Memory B cell (primary cell): Measurements from ENCODE around the gene LSS.

Experiments used
- ATAC-seq: fragments of 150-1000 bp; cut with Tn5 transposase; 2 replicates; pipeline ENCODE4 v1.10.0; 2021; ENCODE audit warnings: low read depth, mild to moderate bottlenecking, moderate library complexity
- DNase-seq, 2 donors: peaks; one replicate each; pipeline ENCODE4 v3.0.0; 2022; ENCODE audit warnings: low spot score in 2 of 2
- H3K27ac Mint-ChIP-seq: one replicate; pipeline ENCODE4 v1.8.0; 2022; ENCODE audit warnings: mild to moderate bottlenecking, moderate library complexity, mixed read lengths
- H3K27me3 Mint-ChIP-seq: one replicate; pipeline ENCODE4 v1.8.0; 2022; ENCODE audit warnings: mixed read lengths
- H3K36me3 Mint-ChIP-seq: one replicate; pipeline ENCODE4 v1.8.0; 2022; ENCODE audit warnings: mild to moderate bottlenecking, mixed read lengths
- H3K4me1 Mint-ChIP-seq: one replicate; pipeline ENCODE4 v1.8.0; 2022; ENCODE audit warnings: mixed read lengths
- H3K4me3 Mint-ChIP-seq: one replicate; pipeline ENCODE4 v1.8.0; 2022; ENCODE audit warnings: mild to moderate bottlenecking, moderate library complexity, mixed read lengths
- H3K9me3 Mint-ChIP-seq: one replicate; pipeline ENCODE4 v1.8.0; 2022; ENCODE audit warnings: mixed read lengths

LSS gene

DNA sequence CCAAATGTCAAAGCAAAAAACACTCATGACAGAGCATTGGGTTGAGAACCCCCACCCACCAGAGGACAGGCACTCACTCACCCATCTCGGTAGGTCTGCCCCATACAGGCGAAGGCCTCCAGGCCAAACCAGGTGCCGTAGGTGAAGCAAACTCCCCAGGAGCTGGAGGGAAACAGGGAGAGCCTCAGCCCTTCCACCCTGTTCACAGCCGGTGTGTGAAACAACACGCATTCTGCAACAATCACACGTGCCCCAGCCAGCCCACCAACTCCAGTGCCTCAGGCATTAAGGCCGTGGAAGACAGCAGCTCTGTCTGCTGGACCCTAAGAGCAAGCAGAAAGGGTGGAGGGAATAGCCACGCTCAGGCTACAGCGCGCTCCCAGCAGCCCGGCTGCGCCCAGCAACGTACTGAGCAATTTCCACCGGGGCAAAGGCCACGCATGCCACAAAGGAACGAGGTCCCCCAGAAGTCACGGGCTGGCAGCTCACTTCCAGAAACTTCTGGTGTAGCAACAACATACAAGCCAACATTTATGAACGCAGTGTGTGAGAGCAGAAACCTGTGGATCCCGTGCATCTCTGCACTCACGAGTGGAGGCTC lies 32.9 kb downstream of the LSS start:
- Mint-ChIP-seq H3K27ac (no peak overlapping the region), H3K4me1 (no peaks in the 10 kb centered on the region), H3K4me3 (no peak overlapping the region), H3K9me3 (no peaks in the 10 kb centered on the region), H3K27me3 (no peaks in the 10 kb centered on the region), H3K36me3 (peaks cover 32% of the 10 kb centered on the region)
- no peak for DNase-seq
- ATAC-seq = no peak

DNA sequence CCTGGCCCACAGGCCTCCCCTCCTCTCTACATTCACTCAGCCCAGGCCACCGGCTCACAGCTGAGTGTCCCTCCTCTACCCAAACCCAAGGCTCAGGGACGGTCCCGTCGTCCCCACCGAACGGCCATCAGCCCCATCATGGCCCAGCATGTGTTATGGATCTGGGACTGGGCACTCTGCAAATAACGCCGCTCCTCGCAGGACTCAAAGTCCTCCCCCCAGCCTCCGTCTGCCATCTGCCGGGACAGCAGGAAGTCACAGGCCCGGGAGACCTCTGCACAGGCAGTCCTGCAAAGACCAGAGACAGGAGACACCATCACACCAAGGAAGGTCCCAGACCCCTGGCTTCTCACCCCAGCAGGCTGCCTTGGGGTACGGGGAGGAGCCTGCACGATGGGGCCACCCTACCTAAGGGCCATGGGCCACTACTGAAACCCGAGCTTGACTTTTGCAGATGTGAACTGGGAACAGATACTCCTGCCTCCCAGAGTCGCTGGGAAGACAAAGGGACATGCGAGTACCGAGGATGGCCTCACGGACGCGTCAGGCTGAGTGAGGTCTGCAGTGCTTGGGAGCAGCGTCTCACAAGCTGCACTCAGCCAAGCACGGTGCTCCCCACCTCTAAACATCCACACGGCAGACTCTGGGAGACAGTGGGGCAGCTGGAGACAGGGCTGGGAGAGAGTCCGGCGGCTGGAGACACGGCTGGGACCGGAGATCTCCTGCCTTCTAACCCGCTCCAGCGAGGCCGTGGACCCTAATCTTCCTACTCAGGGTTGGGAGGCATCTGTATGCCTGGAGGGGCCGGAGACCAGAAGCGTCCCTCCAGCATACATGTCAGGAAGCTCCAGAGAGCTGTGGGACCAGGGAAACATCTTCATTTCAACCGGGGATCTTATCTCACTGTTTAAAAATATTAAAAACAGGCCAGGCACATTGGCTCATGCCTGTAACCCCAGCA lies 33.9 kb downstream of the LSS start:
- no peak overlapping the region for H3K27ac Mint-ChIP-seq
- no peaks in the 10 kb centered on the region for H3K27me3 Mint-ChIP-seq
- DNase-seq (no peak), ATAC-seq (no peak)
- peaks cover 26% of the 10 kb centered on the region for H3K36me3 Mint-ChIP-seq
- no peaks in the 10 kb centered on the region for H3K9me3 Mint-ChIP-seq
- H3K4me1 Mint-ChIP-seq = no peaks in the 10 kb centered on the region
- H3K4me3 Mint-ChIP-seq = no peak overlapping the region

DNA sequence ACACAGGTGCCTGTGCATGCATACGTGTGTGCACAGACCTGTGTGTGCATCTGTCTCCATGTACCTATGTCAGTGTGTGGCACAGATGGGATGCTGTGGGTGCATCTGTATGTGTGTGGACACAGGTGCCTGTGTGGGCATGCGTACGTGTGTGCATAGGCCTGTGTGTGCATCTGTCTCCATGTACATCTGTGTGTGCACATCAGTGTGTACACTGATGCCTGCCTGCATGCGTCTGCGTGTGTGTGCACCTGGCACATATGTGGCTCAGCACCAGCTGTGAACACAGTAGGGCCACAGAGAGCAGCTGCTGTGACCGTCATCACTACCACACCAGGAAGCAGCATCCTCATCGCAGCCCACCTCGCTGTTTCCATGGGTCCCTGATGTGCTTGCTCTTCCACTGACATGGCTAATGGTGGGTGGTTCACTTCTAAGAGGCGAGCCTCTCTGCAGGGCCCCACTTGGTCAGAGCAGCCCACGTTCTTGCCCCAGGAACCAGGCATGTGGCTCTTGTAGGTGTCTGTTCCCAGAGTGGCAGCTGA lies 34.7 kb downstream of the LSS start:
- no peaks in the 10 kb centered on the region for H3K9me3 Mint-ChIP-seq
- H3K27me3 Mint-ChIP-seq = no peaks in the 10 kb centered on the region
- no peak overlapping the region for H3K4me3 Mint-ChIP-seq
- ATAC-seq (no peak), DNase-seq (no peak)
- peaks cover 19% of the 10 kb centered on the region for H3K36me3 Mint-ChIP-seq
- H3K27ac Mint-ChIP-seq = no peak overlapping the region
- H3K4me1 Mint-ChIP-seq = no peaks in the 10 kb centered on the region

DNA sequence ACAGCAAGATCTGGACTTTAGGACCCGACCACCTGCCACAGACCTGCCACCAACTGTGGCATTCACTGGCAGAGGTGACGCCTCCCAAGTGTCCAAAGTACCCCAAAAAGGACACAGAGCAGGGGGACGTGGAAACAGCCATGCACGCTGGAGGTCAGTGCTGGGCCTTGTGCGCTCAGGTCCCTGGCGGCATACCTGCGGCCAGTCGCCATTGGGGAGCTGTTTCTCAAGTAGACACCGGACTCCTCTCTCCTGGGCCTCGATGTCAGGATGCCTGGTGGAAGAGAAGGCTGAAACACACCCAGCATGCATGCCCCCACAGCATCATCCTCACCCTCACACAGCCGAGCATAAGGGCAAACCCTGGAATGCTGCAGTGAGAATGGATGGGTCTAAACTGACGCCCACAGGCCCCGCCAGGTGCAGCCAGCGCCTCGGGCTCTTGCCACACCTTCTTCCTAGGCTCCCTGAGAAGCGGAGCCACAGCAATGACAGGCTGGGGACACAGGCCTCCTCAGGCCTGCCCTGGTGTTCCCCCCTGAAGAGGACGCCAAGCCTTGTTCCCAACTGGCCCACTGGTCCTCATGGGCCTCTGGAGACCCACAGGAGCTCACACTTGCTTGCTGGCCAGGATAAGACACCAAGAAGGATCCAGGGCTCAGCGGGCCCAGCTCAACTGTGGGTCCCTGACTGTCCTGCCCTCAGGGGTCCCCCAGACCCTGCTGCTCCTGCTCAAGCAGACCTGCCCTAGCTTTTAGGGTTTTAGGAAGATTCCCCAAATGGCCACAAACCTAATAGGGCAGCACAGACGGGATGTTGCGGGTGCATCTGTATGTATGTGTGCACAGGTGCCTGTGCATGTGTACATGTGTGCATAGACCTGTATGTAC lies 36.6 kb downstream of the LSS start:
- DNase-seq (no peak), ATAC-seq (no peak)
- Mint-ChIP-seq H3K27me3 (no peaks in the 10 kb centered on the region), H3K9me3 (no peaks in the 10 kb centered on the region), H3K4me1 (no peaks in the 10 kb centered on the region), H3K4me3 (no peak overlapping the region), H3K27ac (no peak overlapping the region), H3K36me3 (peaks cover 11% of the 10 kb centered on the region)

DNA sequence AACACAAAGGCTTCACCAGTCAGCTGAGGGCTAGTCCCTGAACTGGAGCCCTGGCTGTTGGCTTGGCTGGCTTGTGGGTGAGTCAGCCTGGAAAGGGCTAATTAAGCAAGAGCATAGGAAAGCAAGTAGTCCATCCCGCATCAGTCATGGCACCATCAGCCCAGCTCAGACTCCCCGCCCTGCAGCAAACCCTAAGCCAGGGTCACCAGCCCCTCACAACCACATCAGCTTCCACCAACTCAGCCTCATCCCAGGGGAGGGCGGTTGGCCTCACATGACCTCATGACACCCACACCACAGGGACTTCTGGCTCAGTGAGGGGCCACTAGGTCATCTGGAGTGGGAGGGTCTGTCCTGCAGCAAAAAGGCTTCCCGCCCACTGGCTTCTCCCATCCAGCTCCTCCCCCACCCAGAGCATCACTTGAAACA lies 37.3 kb downstream of the LSS start:
- no peak overlapping the region for H3K4me3 Mint-ChIP-seq
- H3K27me3 Mint-ChIP-seq = no peaks in the 10 kb centered on the region
- H3K27ac Mint-ChIP-seq = no peak overlapping the region
- H3K4me1 Mint-ChIP-seq = no peaks in the 10 kb centered on the region
- peaks cover 7% of the 10 kb centered on the region for H3K36me3 Mint-ChIP-seq
- DNase-seq (no peak), ATAC-seq (no peak)
- H3K9me3 Mint-ChIP-seq = no peaks in the 10 kb centered on the region

DNA sequence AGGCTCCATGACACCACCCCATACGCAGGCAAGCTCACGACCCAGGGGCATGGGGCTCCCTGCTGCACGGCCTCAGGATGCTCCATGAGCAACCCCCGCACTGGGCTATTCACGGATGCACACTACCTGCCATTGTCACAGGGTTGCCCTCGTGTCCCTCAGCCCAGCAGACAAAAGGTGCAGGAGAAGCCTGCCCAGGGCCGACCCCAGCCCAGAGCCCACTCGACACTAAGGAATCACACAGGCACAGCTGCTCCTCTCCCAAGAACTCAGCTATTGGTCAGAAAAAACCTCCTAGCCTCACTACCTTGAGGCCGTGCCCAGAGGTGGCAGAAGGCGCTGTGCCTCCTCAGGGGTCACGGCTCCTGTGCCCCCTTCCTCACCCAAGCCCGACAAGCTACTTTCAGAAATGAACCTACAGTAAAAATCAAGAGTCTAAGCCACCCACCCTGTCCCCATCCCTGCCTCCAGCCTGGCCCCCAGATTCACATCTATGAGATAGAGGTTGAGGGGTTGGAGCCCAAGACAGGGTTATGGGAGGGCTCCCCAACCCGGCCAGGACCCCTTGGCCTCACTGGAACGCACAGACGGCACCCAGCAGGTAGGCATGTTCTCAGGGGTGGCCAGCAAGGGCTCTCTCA lies 38.0 kb downstream of the LSS start:
- Mint-ChIP-seq H3K27me3 (no peaks in the 10 kb centered on the region), H3K4me3 (no peak overlapping the region), H3K27ac (no peak overlapping the region), H3K36me3 (peaks cover 5% of the 10 kb centered on the region), H3K9me3 (no peaks in the 10 kb centered on the region), H3K4me1 (no peaks in the 10 kb centered on the region)
- ATAC-seq (no peak), DNase-seq (no peak)

DNA sequence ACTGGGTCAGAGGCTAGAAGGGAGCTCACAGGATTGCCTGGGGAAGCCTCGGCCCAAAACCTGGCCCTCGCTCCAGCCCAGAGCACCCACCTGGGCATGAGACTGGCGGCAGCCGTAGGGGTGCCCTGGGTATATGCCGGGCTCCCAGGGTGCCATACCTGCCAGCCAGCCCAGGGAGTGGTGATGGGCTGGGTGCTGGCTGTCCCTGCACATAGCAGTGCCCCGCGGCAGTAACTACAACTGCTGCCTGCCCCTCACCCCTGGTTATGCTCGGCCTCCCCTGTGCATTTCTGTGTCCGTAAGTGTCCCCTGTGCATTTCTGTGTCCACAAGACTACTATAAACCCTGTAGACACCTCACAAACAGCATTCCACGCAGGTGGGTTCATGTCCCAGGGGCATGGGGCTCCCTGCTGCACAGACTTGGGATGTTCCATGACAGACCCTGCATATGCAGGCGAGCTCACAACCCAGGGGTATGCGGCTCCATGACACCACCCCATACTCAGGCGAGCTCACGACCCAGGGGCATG lies 38.5 kb downstream of the LSS start:
- peaks cover 3% of the 10 kb centered on the region for H3K36me3 Mint-ChIP-seq
- no peaks in the 10 kb centered on the region for H3K27me3 Mint-ChIP-seq
- DNase-seq = no peak
- H3K27ac Mint-ChIP-seq = no peak overlapping the region
- ATAC-seq = no peak
- no peaks in the 10 kb centered on the region for H3K9me3 Mint-ChIP-seq
- H3K4me1 Mint-ChIP-seq = no peaks in the 10 kb centered on the region
- no peak overlapping the region for H3K4me3 Mint-ChIP-seq

DNA sequence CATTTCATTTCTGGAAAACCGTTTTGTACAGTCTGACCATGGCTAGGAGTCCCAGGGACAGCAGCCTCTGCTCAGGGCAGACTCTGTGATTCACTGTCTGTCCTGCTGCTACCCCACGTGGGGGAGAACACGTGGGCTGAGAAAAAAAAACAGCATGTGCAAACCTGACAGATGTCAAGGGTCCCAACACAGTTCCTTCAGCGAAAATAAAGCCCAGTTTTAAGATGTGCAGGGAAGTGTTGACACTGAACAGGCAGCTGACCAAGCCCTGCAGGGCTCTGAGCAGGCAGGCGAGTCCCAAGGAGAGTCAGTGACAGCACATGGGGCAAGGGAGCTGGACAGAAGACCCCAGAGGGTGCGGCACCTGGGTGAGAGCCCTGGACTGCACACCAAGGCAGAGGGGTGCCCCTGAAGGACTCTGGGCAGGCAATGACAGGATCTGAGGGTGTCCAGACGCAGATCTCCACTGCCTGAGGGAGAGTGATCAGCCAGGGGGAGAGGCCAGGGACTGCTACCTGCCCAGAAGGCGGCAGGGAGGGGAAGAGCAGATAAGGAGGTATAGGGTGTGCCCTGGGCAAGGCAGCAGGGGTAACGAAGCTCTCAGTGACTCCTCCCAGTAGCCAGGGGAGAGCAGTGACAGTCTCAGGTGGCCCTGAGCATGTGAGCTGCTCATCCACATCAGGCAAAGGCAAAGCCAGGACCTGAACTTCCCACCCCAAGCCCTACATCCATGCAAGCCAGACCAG lies 39.2 kb downstream of the LSS start:
- H3K27me3 Mint-ChIP-seq = no peaks in the 10 kb centered on the region
- H3K4me3 Mint-ChIP-seq = no peak overlapping the region
- no peaks in the 10 kb centered on the region for H3K9me3 Mint-ChIP-seq
- H3K4me1 Mint-ChIP-seq = no peaks in the 10 kb centered on the region
- DNase-seq (no peak), ATAC-seq (no peak)
- H3K36me3 Mint-ChIP-seq = peaks cover 2% of the 10 kb centered on the region
- no peak overlapping the region for H3K27ac Mint-ChIP-seq

DNA sequence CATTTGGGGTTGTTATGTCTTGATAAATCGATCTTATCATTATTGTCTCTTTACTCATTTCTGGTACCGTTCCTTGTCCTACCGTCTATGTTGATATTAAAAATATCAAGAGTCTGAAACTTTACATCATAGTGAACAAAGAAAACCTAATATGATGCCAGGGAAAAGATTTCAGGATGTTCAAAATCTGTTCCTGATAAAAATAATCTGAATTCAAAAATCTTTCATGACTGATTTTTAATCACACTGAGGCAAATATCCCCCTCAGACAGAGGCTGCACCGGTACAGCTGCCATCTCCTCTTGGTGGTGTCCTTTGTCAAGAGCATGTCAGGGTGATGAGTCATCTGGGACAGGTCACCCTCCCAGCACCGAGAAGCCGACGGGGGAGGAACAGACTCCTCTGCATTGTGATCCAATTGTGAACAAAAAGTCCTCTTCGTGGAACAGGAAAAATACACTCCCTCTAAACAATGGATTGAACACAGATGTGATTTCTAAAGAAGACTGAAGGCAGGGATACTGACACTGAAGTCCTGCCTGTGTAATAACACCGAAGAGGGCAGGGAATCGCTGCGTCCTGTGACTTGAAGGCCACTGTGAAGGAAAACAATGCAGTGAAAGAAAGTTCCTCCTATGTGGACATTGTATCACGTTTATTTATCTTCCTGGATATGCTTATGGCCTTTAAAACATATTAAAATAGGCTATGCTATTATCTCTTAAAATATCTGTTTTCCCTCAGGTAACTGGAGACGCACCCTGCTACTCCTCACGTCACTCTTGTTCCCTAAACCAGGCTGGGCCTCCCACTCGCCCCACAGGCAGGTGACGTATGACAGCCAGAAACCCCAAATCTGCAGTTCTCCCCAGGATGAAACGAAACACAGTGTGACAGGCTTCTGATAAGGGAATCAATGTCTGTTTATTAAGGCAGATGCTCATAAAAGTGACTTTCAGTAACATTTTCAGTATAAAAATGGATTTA lies 40.1 kb downstream of the LSS start:
- Mint-ChIP-seq H3K27me3 (no peaks in the 10 kb centered on the region), H3K36me3 (no peaks in the 10 kb centered on the region), H3K4me1 (no peaks in the 10 kb centered on the region), H3K4me3 (no peak overlapping the region), H3K27ac (no peak overlapping the region), H3K9me3 (no peaks in the 10 kb centered on the region)
- no peak for DNase-seq
- no peak for ATAC-seq

DNA sequence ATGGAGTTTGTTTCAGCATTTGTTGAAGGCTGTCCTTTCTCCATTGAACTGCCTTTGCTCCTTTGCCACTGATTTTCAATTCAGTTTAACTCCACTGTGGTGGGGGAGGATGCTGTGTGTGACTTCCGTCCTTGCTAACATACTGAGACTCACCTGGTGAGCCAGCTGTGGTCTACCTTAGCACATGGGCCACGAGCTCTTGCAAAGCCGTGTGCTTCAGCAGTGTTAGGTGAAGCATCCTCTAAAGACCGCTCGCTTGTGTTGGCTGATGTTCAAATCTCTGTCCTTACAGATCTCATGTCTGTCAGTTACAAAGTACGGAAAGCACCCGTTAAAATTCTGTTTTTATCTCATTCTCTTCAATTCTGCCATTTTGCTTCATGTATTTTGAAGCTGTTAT lies 40.8 kb downstream of the LSS start:
- no peak for DNase-seq
- H3K9me3 Mint-ChIP-seq = no peaks in the 10 kb centered on the region
- no peaks in the 10 kb centered on the region for H3K27me3 Mint-ChIP-seq
- no peaks in the 10 kb centered on the region for H3K36me3 Mint-ChIP-seq
- H3K4me1 Mint-ChIP-seq = no peaks in the 10 kb centered on the region
- ATAC-seq = no peak
- no peak overlapping the region for H3K4me3 Mint-ChIP-seq
- H3K27ac Mint-ChIP-seq = no peak overlapping the region

DNA sequence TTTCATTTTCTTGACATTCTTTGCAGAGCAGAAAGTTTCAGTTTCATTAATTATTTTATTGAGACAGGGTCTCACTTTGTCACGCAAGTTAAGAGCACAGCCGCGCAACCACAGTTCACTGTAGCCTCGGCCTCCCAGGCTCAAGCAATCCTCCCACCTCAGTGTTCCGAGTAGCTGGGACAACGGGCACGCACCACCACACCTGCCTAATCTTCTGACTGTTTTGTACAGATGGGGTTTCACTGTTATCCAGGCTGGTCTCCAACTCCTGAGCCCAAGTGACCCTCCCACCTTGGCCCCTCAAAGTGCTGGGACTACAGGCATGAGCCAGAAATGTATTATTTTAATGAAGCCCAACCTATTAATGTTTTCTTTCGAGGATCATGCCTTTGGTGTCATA lies 41.3 kb downstream of the LSS start:
- Mint-ChIP-seq H3K36me3 (no peaks in the 10 kb centered on the region), H3K9me3 (no peaks in the 10 kb centered on the region), H3K4me1 (no peaks in the 10 kb centered on the region), H3K27ac (no peak overlapping the region), H3K4me3 (no peak overlapping the region), H3K27me3 (no peaks in the 10 kb centered on the region)
- no peak for DNase-seq
- no peak for ATAC-seq

DNA sequence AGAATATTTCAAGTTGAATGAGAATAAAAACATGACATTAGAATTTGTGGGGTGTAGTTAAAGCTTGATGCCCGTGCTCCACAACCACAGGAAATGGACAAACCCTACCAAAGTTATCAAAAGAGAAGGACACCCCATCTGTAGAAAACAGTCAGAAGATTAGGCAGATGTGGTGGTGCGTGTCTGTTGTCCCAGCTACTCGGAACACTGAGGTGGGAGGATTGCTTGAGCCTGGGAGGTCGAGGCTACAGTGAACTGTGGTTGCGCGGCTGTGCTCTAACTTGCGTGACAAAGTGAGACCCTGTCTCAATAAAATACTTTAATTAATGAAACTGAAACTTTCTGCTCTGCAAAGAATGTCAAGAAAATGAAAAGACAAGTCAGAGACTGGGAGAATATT lies 42.9 kb downstream of the LSS start:
- Mint-ChIP-seq H3K27ac (no peak overlapping the region), H3K27me3 (no peaks in the 10 kb centered on the region), H3K36me3 (no peaks in the 10 kb centered on the region), H3K4me3 (no peak overlapping the region), H3K4me1 (no peaks in the 10 kb centered on the region), H3K9me3 (no peaks in the 10 kb centered on the region)
- DNase-seq = no peak
- ATAC-seq = no peak
